Right lung (tissue), 5 donors: ENCODE measurements around the gene PNLIPRP2. TPM values are rescaled to one million over a fixed set of nuclear protein-coding genes. Genes with fewer than 3 reads are reported as not detected.
A peak's percentile ranks its signal among the peaks of the same experiment; 100 is the strongest.

Experiments
- DNase-seq, 2 donors: peaks; one replicate each; pipeline ENCODE4 v3.0.0-alpha.2; 2013
- polyA plus RNA-seq, 5 donors: library from polyadenylated mRNA; unstranded; fragments of 120-200 nt; gene quantifications; one replicate each; pipeline versions ENCODE4 v1.2.1 to v1.2.3, GENCODE V29; 2013; ENCODE audit warnings: inconsistent platforms in 1 of 5, low replicate concordance in 1 of 5; ENCODE audit not compliant: insufficient read length in 5 of 5, insufficient read depth in 1 of 5

PNLIPRP2 gene
- polyA plus RNA-seq, 5 donors: not detected

DNA sequence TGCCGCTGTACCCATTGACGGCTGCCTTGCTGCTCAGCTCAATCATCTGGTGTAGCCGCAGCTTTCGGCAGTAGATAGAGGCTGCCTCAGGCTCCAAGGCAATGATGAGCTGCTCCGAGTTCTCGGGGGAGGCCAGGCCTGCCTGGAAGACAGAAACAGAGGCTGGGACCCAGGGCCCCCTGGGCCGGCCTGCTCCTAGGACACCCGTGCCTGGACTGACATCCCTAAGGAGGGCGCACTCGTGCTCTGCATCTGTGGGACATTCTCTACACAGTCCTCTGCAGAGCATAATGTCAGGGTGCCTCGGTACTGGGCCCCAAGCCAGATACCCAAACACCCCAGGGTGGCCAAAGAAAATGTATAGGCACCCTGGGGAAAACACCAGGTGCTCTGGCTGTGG lies 63.1 kb downstream of the PNLIPRP2 start:
- DNase-seq: no peak

- no peak for DNase-seq
Measured at GRCh38 chr10:116684781-116685180, 64.0 kb downstream of the PNLIPRP2 start.

- no peak for DNase-seq
Measured at GRCh38 chr10:116685807-116686206, 65.1 kb downstream of the PNLIPRP2 start.

DNA sequence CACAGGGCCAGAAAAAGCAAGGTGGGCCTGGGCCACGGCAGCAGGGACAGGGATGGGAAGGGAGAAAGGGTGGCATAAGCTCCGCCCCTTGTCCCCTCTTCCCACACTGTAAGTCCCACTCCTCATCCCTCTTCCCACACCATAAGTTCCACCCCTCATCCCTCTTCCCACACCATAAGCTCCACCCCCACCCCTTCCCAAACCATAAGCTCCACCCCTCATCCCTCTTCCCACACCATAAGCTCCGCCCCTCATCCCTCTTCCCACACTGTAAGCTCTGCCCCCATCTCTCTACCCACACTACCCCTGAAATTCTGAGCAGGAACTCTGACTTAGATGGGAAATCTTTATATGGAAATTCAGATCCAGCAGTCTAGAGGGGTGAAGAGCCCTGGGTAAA lies 65.9 kb downstream of the PNLIPRP2 start:
- no peak for DNase-seq

DNA sequence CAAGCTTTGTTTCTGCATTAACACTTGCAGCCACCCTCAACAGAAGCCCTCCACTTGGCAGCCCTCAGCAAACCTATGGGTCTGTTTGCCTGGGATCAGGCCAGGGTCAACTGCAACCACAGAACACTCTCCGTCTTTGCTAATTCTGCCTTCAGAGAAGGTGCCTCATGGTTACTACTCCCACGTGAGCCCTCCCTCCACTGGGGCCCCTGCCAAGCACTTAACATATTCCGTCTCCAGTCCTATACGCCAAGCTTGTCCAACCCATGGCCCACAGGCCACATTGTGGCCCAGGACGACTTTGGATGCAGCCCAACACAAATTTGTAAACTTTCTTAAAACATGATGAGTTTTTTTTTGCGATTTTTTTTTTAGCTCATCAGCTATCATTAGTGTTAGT lies 66.9 kb downstream of the PNLIPRP2 start:
- DNase-seq: no peak

DNA sequence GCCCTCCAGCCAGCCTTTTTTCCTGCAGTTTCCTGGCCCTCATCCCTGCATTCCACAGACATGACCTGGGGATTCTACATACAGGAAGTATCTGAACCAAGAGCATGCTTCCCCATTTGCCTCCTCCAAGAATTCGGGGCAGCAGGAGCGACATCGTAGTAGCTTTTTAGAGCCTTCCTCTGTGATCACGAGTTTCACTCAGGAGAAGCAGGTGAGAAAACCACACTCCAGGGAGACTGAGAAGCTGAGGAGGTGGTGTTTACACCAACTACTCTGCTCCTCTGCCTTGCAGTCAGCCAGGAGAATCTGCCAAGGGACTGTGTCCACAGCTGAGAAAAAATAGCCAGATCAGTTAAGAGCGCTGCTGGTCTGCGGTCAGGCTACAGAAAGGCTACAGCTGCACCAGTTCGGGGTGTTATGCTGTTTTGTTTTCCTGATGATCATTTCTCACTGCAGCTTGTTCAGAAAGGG lies 67.5 kb downstream of the PNLIPRP2 start:
- peak in 1 of 2 donors; percentile 32 for DNase-seq

GRCh38 chr10:116688741-116689495 lies 68.2 kb downstream of the PNLIPRP2 start:
- no peak for DNase-seq

DNA sequence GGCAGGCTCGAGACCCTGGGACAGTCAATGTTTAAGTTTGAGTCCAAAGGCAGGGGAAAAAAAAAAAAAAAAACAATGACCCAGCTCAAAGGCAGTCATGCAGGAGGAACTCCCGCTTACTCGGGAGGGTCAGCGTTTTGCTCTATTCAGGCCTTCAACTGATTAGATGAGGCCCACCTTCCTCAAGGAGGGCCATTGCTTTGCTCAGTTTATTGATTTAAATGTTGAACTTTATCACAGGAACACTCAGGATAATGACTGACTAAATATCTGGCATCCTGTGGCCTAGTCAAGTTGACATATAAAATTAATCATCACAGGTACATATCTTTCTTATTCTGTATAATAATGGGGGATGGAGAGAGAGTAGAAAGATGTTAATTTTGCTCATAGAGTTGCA lies 69.0 kb downstream of the PNLIPRP2 start:
- no peak for DNase-seq

DNA sequence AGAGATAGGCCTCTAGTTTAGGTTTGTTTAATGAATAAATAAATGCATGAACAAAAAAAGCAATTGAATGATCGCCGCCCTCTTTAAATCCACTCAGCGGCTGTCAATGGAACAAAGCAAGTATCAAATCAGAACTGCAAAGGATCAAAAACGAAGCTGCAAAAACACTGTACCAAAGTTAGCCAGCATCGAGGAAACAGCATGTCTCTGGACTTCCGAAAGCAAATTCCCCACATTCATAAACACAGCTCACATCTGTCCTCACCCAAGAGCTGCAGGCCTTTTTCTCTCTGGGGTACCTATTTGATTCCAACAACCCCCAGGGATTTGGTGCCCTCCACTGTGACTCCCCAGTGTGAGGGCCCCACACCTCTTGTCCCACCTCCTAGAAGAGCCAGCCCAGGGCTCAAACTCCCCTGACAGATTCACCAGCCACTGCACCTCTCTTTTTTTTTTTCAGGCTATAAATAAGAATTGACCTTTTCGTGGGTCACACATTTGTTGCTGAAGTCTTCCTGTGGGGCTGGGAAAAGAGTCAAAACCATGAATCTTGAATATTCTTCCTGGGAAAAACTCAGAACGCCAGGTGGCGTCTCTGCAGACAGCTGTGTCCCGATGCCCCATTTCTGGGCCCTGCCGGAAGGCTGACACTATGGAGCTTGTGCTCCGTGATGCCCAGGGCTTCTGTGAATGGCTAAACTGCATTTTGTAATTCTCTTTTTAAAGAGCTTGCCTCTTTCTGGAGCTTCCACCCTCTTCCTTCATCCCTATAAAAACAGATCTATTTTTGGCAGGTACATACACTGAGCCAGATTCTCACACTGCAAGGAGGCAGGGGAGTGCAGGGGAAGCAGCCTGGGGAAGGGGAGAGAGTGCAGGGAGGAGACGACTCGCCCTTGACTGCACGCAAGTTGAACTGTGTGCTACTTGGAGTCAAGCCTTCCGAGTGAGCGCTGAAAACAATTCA lies 69.9 kb downstream of the PNLIPRP2 start:
- DNase-seq: peak in 1 of 2 donors; percentile 23

DNA sequence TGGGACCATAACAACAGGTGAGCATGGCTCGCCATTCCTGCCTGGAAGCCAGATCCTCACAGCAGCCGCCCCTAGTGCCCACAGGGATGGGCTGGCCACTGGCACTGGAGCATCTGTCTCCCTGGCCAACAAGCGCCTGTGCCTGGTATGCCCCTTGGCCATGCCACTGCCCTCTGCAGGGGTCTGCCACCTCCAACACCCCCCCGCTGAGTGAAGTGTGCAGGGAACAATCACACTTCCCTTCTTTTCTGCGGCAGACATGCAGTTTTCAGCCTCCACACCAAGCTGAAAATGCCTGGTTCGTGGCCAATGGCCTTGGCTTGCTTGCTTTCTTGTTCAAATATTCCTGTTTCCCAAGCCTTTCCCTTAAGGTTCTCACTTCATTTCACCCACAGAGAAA lies 70.9 kb downstream of the PNLIPRP2 start:
- DNase-seq: peak in 1 of 2 donors; percentile 46

GRCh38 chr10:116692225-116692624 lies 71.5 kb downstream of the PNLIPRP2 start:
- no peak for DNase-seq

DNA sequence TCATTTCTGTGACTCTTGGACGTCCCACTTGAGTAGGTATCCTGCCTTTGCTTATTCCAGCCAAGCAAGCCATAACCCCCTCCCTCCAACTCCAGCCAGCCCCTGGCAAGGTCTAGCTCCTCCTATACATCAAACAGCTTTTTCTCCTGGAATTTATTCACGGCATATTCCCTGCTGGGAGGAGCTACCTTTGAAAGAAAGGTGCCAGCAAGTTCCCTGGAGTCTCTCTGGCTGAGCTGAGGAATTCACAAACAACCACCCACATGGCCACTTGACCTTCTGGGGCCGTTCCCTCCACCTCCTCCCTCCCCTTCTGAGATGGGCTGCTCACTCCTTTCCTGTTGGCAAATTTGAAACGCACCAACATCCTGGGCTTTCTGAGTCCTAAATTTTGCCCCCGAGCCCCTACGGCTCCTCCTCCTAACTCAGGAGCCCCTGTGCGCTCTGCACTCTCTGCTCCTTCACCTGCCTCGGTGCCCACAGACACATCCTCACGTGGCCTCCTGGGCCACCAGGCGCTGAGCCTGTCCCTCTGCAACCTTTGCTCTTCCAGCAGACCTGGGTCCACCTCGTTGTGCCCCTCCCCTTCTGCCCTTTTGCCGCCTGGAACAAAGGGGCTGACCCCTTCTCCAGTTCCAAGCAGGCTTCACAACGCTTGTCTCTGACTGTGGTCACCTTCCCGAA lies 73.6 kb downstream of the PNLIPRP2 start:
- DNase-seq: peak in 1 of 2 donors; percentile 25

Other genes starting within 250 kb of the PNLIPRP2 start
- not detected for gene PNLIPRP3, start 193.1 kb upstream of the PNLIPRP2 start, polyA plus RNA-seq
- gene PNLIP, start 75.0 kb upstream of the PNLIPRP2 start, polyA plus RNA-seq: not detected
- gene PNLIPRP1, start 30.0 kb upstream of the PNLIPRP2 start, polyA plus RNA-seq: under 1 TPM in 4 of 5 donors, not detected in 1; 0.15 to 0.26 (median 0.21) TPM
- gene HSPA12A, start 121.6 kb downstream of the PNLIPRP2 start, polyA plus RNA-seq: 10 to 100 TPM in 4 of 5 donors, 1 to 10 TPM in 1; 7.9 to 13.8 (median 12.8) TPM
- 1 to 10 TPM; 2.5 to 4.5 (median 2.7) TPM for gene ENO4, start 228.5 kb downstream of the PNLIPRP2 start, polyA plus RNA-seq